ENCODE measurements around the gene BOD1.

- TF ChIP-seq CTCF (IDR thresholded peaks at IDR 0.05) (no peak), EP300 (IDR thresholded peaks at IDR 0.05) (no peak), POLR2A (IDR thresholded peaks at IDR 0.05) (no peak)
Measured at GRCh38 chr5:173626505-173626820, 10.0 kb upstream of the BOD1 start.

Data from ovary (tissue), 3 donors.